EL (cell line): ENCODE measurements around the gene GALNT9.
A peak's percentile ranks its signal among the peaks of the same experiment; 100 is the strongest.
"Not testable (repeated sequence)": the region's sequence is repeated elsewhere in the genome, so short reads cannot be mapped to it uniquely, and the experiment has no call there.

ENCODE experiments used
- DNase-seq: peaks from one replicate; pipeline ENCODE4 v3.0.0-alpha.2; 2016

GALNT9 gene

GRCh38 chr12:132358241-132359225, 29.1 kb upstream of the GALNT9 start:
- not testable (repeated sequence) for DNase-seq

GRCh38 chr12:132357623-132358186, 28.3 kb upstream of the GALNT9 start:
- DNase-seq: no peak

- peak; percentile 80 for DNase-seq
Observed at GRCh38 chr12:132356691-132357622, 27.6 kb upstream of the GALNT9 start.

GRCh38 chr12:132355742-132356681, 26.6 kb upstream of the GALNT9 start:
- no peak for DNase-seq

- DNase-seq: no peak
Observed at GRCh38 chr12:132354982-132355680, 25.7 kb upstream of the GALNT9 start.

GRCh38 chr12:132354211-132354981, 25.0 kb upstream of the GALNT9 start:
- DNase-seq: no peak

GRCh38 chr12:132353811-132354210, 24.4 kb upstream of the GALNT9 start:
- no peak for DNase-seq

GRCh38 chr12:132352896-132353800, 23.8 kb upstream of the GALNT9 start:
- no peak for DNase-seq

- no peak for DNase-seq
Observed at GRCh38 chr12:132351751-132352495, 22.5 kb upstream of the GALNT9 start.

GRCh38 chr12:132349501-132350131, 20.2 kb upstream of the GALNT9 start:
- DNase-seq: no peak

- DNase-seq: no peak
Observed at GRCh38 chr12:132348176-132348575, 18.8 kb upstream of the GALNT9 start.

- DNase-seq: no peak
Observed at GRCh38 chr12:132347176-132347855, 17.9 kb upstream of the GALNT9 start.

- no peak for DNase-seq
Observed at GRCh38 chr12:132346471-132347175, 17.2 kb upstream of the GALNT9 start.

GRCh38 chr12:132345561-132346200, 16.3 kb upstream of the GALNT9 start:
- no peak for DNase-seq

GRCh38 chr12:132345126-132345525, 15.7 kb upstream of the GALNT9 start:
- DNase-seq: no peak

- no peak for DNase-seq
Observed at GRCh38 chr12:132344601-132345000, 15.2 kb upstream of the GALNT9 start.
